ENCODE measurements around the gene MARCHF2.

MARCHF2 gene

DNA sequence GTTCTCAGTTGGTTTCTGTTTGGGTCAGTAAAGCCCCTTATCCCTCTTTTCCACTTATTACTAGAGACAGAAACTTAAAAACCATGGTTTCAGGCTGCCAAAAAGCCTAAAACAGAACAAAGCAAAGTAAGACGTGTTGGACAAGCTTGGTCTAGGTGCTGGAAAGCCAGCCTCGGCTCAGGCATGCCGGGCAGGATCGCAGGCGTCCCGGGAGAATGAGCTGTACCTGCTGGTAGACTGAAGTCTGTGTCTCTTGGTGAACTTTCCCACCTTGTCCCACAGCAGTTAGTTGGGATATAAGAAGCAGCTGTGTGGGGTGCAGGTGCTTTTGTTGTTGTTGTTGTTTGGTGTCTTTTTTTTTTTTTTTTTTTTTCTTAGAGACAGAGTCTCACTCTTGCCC, 68.5 kb downstream of the MARCHF2 start:
- DNase-seq = no peak

DNA sequence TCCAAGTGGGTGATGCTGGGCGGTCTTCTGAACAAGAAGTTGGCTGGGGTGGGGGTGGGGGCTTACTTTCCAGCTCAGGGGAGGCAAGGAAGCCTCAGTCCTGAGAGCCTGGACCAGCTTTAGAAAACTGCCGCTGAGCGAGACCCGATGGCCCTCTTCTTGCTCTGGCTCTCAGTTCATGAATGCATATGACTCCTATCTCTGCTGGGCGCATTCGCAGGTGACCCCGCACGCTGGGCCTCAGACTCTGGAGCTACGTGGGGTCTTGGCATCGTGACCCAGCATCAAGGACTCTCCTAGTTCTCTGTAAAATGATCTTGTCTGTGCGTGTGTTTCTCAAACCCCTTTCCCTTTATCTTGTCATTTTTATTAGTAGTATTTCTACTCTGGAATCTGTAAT, 69.6 kb downstream of the MARCHF2 start:
- DNase-seq = no peak

DNA sequence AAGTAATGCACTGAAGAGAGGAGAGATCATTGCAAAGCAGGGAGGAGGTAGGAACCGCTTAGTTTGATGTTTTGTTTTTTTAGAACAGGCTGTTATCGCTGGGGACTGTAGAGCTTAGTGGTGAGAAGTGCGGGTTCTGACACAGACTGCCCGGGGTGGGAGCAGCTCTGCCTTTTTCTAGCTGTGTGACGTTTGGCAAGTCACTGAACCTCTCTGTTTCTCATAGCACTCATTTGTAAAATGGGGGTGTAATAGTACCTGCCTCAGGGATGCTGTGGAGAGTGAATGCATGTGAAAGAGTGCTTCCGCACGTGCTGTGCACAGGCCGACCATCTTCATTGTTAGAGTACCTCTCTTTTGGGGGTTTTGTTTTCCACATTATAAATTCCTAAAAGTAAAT, 70.1 kb downstream of the MARCHF2 start:
- no peak for DNase-seq

DNA sequence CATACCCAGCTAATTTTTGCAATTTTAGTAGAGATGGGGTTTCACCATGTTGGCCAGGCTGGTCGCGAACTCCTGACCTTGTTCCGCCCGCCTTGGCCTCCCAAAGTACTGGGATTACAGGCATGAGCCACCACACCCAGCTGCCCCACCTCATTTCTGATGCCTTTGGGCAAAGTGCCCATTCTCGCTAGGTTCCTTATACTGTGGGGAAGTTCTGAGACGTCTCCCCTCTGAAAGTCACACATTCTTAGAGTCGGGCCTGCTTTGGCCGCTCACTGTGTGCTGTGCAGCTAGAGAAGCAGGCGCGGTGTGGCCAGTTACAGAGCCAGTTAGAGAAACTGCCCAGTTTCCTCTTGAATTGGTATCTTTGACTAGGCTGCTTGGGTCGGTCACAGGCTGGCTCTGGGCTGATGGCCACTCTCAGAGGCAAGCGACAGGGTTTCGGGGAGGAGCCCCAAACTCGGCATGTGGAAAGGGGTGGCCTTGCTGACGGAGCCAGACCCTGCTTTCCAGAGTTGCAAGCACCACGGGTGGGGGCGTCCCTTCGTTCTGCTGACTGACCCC, 71.3 kb downstream of the MARCHF2 start:
- DNase-seq = no peak

DNA sequence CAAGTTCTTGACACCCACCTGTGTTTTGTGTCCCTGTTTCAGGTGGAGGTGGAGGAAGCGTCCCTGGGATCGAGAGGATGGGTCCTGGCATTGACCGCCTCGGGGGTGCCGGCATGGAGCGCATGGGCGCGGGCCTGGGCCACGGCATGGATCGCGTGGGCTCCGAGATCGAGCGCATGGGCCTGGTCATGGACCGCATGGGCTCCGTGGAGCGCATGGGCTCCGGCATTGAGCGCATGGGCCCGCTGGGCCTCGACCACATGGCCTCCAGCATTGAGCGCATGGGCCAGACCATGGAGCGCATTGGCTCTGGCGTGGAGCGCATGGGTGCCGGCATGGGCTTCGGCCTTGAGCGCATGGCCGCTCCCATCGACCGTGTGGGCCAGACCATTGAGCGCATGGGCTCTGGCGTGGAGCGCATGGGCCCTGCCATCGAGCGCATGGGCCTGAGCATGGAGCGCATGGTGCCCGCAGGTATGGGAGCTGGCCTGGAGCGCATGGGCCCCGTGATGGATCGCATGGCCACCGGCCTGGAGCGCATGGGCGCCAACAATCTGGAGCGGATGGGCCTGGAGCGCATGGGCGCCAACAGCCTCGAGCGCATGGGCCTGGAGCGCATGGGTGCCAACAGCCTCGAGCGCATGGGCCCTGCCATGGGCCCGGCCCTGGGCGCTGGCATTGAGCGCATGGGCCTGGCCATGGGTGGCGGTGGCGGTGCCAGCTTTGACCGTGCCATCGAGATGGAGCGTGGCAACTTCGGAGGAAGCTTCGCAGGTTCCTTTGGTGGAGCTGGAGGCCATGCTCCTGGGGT, 72.7 kb downstream of the MARCHF2 start:
- DNase-seq = no peak

DNA sequence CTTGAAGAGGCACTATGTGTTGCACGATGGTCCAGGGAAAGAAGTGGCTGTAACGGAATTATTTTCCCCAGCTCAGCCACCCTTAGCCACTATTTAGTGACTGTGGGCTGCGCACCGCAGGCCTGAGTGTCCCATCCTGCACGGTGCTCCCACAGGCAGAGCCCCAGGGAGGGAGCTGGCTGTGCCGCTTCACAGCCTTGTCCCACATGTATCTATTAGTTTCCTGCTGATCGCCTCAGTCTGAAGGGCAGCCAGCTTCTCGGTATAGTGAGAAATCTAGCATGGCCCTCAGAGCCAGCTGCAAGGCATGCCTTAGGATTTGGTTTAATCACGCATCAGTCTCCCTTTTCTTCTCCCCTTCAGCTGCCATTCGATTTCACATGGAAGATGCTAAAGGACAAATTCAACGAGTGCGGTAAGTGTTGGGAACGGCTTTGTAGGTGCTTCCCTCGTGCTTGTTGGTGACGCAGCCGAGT, 73.6 kb downstream of the MARCHF2 start:
- no peak for DNase-seq

DNA sequence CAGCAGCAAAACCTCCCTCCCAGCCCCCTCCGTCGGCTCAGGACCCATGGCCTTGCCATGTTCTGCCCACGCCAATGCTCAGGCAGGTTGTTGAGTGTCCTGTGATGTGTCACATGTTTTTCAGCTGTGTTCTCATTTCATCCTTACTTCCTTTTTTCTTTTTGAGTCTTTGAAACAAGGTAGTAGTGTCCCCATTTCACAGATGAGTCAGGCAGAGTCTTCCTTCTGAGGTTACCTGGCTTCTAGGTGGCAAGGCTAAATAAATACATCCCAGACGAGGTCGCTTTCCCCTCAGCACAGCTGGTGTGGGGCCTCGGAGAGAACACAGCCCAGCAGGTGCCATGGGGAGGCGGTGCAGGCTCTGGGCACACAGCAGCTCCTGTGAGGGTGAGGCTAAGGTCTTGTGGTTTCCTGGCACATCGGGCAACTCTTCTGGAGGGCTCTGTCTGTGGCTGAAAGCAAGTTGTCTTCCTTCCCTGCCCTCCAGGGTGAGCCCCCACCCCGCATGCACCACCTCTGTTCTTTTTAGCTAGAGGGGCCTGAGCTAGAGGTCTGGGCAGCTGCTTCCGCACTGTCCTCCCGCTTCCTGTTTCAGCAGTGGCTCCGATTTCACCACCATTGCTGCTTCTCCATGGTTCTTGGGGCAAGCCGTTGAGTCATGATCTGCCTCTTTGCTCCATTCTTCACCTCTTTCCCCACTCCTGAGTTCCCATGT, 74.2 kb downstream of the MARCHF2 start:
- no peak for DNase-seq

DNA sequence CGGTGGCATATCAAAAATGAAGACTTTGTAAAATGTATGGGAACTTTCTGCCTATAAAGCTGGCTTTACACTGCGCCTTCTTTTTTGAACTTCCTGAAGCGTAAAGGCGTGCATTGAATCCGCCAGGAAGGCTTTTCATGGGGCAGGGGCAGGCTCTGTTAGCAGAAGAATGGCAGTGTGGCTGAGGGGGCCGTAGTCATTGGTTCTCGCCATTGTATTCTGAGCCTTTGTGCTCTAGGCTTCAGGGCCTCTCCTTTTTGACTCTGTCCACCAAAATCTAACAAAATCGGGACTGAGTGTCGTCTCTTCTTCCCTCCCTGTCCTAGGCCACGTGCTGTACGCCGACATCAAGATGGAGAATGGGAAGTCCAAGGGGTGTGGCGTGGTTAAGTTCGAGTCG, 75.3 kb downstream of the MARCHF2 start:
- DNase-seq = no peak
